ENCODE results near the gene SYS1. TPM values are rescaled to one million over a fixed set of nuclear protein-coding genes. Genes with fewer than 3 reads are reported as not detected.

The SYS1 gene
- total RNA-seq, 1 experiment from 2014 or later = 29.1 TPM

- ATAC-seq = no peak
- DNase-seq (ENCODE audit: low read depth, low spot score) = no peak
- CTCF ChIA-PET = interaction anchor here (0.5 kb wide), 1 partner anchor 58 kb away, joined by 4 read pairs; no protein-coding TSS in a partner anchor
- Histone ChIP-seq H3K9me3 (ENCODE audit: control insufficient read depth, insufficient read depth, low read depth, low read length) (no peaks in the 10 kb centered on the region), H3K4me1 (ENCODE audit: control insufficient read depth, insufficient read depth, low read length) (peaks cover 6% of the 10 kb centered on the region; the same call in 1 of the 2 replicates), H3K36me3 (ENCODE audit: control insufficient read depth, insufficient read depth, low read length) (no peaks in the 10 kb centered on the region; the same call in 1 of the 2 replicates), H3K27ac (ENCODE audit: low read length) (no peak overlapping the region), H3K27me3 (ENCODE audit: control insufficient read depth, insufficient read depth, low read length) (no peaks in the 10 kb centered on the region), H3K4me3 (ENCODE audit: low read depth in 2 of 2, low read length in 2 of 2) (no peak overlapping the region)
- in situ Hi-C loops (cut with HindIII; ENCODE audit: low pct_unique_long_range_greater_than_20kb, low sequenced_read_pairs) (no loop called here), intact Hi-C loops (cut with micrococcal nuclease; ENCODE audit: unreplicated experiment) (no loop called here)
- POLR2A ChIA-PET = interaction anchor here (0.6 kb wide), 1 partner anchor 16 kb away, joined by 4 read pairs; no protein-coding TSS in a partner anchor
- TF ChIP-seq POLR2AphosphoS5 (IDR thresholded peaks at IDR 0.05; ENCODE audit: low read depth, low read length) (no peak), TCF7L2 (IDR thresholded peaks at IDR 0.05; ENCODE audit: low read depth, low read length) (no peak), REST (IDR thresholded peaks at IDR 0.05; ENCODE audit: insufficient read depth in 1 of 2, low read depth in 2 of 2, low read length in 1 of 2) (no peak), SIN3A (IDR thresholded peaks at IDR 0.05; ENCODE audit: borderline replicate concordance, insufficient read depth, low read depth, low read length) (no peak), CTCF (IDR thresholded peaks at IDR 0.05) (no peak)
- BruUV-seq (replicated peaks) = no TSS peak
Observed at GRCh38 chr20:45377269-45377668, 14.3 kb downstream of the SYS1 start.

- Histone ChIP-seq H3K36me3 (ENCODE audit: control insufficient read depth, insufficient read depth, low read length) (no peaks in the 10 kb centered on the region; the same call in 1 of the 2 replicates), H3K27ac (ENCODE audit: low read length) (no peak within 1 kb of the TSS), H3K4me3 (ENCODE audit: low read depth in 2 of 2, low read length in 2 of 2) (no peak within 1 kb of the TSS), H3K9me3 (ENCODE audit: control insufficient read depth, insufficient read depth, low read depth, low read length) (no peaks in the 10 kb centered on the region), H3K27me3 (ENCODE audit: control insufficient read depth, insufficient read depth, low read length) (no peaks in the 10 kb centered on the region), H3K4me1 (ENCODE audit: control insufficient read depth, insufficient read depth, low read length) (peaks cover 3% of the 10 kb centered on the region; the same call in 1 of the 2 replicates)
- CTCF ChIA-PET = no interaction called here
- no TSS peak for BruUV-seq (replicated peaks)
- POLR2A ChIA-PET = interaction anchor here (0.6 kb wide), 1 partner anchor 56 kb away, joined by 8 read pairs; no protein-coding TSS in a partner anchor
- in situ Hi-C loops (cut with HindIII; ENCODE audit: low pct_unique_long_range_greater_than_20kb, low sequenced_read_pairs) (no loop called here), intact Hi-C loops (cut with micrococcal nuclease; ENCODE audit: unreplicated experiment) (no loop called here)
- TF ChIP-seq SIN3A (IDR thresholded peaks at IDR 0.05; ENCODE audit: borderline replicate concordance, insufficient read depth, low read depth, low read length) = no peak
- no peak for TF ChIP-seq REST (IDR thresholded peaks at IDR 0.05; ENCODE audit: insufficient read depth in 1 of 2, low read depth in 2 of 2, low read length in 1 of 2)
- TF ChIP-seq POLR2AphosphoS5 (IDR thresholded peaks at IDR 0.05; ENCODE audit: low read depth, low read length) = no peak
- TF ChIP-seq CTCF (IDR thresholded peaks at IDR 0.05) = no peak
- no peak for TF ChIP-seq TCF7L2 (IDR thresholded peaks at IDR 0.05; ENCODE audit: low read depth, low read length)
- DNase-seq (ENCODE audit: low read depth, low spot score) = no peak
- ATAC-seq = no peak
Observed at GRCh38 chr20:45378191-45378590, 15.2 kb downstream of the SYS1 start, which contains the start of gene TP53TG5. TP53TG5 (minus strand) TSS chr20:45378325; CDS start chr20:45378236, 89 bp downstream.
